Fibroblast of peridontal ligament (primary cell): Measurements from ENCODE around the gene A2ML1.
A peak's percentile ranks its signal among the peaks of the same experiment; 100 is the strongest.
"Not testable (repeated sequence)": the region's sequence is repeated elsewhere in the genome, so short reads cannot be mapped to it uniquely, and the experiment has no call there.

Experiments
- DNase-seq: peaks from one replicate; pipeline ENCODE4 v3.0.0-alpha.2; 2010; ENCODE audit errors: extremely low read depth

The A2ML1 gene

DNA sequence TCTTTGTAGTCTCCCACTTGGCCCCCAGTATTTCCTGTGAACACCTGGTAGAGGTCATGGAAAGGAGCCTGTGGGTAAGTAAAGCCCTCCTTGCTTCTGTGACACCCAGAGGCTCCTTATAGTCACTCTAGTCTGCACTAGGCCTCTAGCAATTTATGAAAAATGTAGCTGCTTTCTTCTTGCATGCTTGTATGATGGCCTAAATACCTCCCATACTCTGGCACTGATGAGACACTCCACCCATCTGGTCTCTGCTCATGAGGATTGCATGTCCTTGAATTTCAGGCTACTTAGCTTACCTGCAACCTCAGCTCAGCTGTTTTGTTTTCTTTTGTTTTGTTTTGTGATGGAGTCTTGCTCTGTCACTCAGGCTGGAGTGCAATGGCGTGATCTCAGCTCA, 4.6 kb upstream of the A2ML1 start:
- no peak for DNase-seq

GRCh38 chr12:8818526-8818925, 3.9 kb upstream of the A2ML1 start:
- no peak for DNase-seq

- DNase-seq: no peak
Measured at GRCh38 chr12:8819666-8819980, 2.8 kb upstream of the A2ML1 start.

DNA sequence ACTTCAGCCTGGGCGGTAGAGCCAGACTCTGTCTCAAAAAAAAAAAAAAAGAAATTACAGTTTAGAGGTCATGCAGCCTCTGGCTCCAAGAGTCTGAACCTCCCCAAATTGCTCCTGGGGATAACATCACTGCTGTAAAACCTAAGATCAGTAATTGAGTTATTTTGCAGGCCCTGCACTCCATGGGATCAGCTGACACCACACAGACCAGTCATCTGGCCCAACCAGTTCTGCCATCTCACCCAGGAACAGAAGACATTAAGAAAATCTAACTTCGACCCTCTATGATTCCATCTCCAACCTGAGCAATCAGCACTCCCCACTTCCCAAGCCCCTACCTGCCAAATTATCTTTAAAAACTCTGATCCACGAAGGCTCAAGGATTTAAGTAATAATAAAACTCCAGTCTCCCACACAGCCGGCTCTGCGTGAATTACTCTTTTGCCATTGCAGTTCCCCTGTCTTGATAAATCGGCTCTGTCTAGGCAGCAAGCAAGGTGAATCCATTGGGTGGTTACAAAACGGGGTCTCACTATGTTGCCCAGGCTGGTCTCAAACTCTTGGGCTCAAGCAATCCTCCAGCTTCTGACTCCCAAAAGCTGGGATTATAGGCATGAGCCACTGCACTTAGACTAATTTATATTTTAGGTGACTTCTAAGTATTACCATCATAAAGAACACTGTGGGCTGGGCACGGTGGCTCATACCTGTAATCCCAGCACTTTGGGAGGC, 1.6 kb upstream of the A2ML1 start:
- not testable (repeated sequence) for DNase-seq

DNA sequence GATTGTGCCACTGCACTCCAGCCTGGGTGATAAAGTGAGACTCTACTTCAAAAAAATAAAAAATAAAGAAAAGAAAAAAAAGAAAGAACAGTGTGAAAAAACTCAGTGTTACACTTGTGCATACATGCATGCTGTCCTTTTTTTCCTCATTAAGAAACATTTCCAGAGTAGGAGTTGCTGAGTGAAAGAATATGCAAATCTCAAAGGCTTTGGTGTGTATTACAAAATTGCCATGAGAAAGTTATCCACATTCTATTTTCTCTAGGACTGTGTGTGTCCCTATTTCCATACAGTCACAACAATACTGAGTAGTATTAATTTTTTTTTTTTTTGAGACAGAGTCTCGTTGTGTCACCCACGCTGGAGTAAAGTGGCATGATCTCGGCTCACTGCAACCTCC, 830 bp upstream of the A2ML1 start:
- DNase-seq: no peak

- DNase-seq: peak; percentile 28
Measured at GRCh38 chr12:8823565-8824300, 1.3 kb downstream of the A2ML1 start.

- DNase-seq: no peak
Measured at GRCh38 chr12:8827551-8828256, 5.3 kb downstream of the A2ML1 start.

DNA sequence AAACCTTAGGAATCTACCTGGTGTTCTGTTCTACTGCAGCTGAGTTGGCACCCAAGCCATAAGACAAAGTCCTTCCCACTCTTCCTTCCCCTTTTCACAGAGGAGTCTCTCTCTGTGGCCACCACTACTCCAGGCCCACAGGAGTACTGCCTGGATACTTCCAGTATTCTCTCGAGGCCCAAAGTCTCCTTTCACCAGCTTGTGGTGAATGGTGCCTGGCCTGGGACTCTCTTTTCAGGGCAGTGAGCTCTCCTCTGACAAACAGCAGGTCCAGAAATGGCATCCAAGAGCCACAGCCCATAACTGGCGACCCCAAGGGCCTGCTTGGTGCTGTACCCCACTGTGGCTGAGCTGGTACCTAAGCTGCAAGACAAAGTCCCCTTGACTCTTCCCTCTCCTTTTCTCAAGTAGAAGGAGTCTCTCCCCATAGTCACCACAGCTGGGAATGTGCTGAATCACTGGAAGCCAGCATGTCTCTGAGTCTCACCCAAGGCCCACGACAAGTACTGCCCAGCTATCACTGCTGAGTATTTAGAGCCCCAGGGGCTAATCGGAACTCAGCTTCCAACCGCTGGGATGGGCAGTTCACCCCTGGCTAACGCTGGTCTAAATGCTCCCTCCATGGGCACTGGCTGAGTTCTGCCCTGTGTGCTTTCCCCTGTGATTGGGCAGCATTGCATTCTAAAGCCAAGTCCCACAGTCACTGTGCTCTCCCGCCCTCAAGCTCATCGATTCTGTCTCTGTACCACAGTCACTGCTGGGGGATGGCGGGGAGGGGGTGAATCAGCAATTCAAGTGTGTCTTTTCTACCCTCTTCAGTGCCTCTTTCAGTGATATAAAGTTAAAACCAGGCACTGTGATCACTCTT, 6.1 kb downstream of the A2ML1 start:
- DNase-seq: no peak

- DNase-seq: no peak
Measured at GRCh38 chr12:8829125-8829518, 6.7 kb downstream of the A2ML1 start.

DNA sequence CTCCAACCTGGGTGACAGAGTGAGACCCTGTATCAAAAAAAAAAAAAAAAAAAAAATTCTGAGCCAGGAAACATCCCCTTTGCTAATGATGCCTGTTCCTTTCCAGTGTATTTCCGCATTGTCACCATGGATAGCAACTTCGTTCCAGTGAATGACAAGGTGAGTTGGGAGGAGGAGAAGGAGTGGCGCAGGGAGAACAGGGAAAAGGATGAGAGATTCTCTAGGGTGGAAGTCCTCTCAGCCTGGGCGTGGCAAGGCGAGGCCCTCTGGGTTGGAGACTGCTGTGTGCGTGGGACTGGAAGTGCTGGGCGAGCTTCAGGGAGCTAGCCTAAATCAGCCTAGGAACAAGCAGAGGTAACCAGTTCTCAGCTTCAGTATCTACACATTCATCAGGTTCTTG, 7.2 kb downstream of the A2ML1 start:
- DNase-seq: no peak

DNA sequence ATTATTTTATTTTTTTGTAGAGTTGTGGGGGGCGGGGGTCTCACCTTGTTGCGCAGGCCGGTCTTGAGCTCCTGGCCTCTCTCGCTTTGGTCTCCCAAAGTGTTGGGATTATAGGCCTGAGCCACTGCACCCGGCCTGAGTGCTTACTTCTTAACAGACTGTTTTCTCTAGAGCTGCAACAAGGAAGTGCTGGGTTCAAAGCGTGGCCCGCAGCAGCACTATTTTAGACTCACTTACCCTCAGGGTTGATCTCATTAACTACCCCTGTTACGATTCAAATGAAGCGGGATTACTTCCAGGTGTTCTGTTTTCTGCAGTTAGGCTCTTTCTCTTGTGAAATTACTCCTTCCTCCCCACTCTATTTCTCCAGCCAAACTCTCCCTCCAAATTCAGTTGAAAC, 8.7 kb downstream of the A2ML1 start:
- no peak for DNase-seq

DNA sequence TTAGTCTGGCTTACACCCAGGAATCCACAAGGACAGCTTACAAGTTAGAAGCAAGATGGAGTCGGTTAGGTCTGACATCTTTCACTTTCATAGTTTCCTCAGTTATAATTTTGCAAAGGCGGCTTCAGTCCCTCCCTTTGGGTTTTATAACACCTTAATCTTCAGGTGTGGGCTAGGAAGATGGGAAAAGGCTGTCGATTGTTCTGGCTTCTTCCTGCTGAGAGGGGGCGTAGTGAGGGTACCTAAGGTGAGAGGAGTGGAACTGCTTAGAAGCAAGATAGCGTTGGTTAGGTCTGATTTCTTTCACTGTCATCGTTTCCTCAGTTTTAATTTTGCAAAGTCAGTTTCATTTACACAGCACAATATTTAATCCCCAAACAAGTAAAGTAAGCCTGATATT, 10.1 kb downstream of the A2ML1 start:
- no peak for DNase-seq

DNA sequence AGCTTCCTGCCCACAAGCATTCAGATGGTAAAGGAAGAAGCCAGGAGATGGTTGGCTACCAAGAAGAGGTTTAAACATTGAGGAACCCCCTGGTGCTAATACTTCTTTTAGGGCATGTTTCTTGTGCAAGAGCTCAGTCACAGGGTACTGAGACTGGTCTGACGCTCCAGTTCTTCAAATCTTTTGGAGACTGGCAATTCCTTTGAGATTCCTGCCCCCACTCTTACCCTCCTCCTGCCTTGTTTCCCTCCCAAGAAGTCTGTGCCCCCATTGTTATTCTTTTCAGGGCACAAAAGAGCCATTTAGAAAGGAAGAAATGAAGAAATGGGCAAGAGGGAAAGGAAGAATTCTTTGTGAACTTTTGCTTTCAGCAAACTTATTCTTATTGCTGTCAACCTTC, 11.8 kb downstream of the A2ML1 start:
- no peak for DNase-seq

- no peak for DNase-seq
Measured at GRCh38 chr12:8837291-8837690, 14.9 kb downstream of the A2ML1 start.

GRCh38 chr12:8840321-8840720, 17.9 kb downstream of the A2ML1 start:
- no peak for DNase-seq

DNA sequence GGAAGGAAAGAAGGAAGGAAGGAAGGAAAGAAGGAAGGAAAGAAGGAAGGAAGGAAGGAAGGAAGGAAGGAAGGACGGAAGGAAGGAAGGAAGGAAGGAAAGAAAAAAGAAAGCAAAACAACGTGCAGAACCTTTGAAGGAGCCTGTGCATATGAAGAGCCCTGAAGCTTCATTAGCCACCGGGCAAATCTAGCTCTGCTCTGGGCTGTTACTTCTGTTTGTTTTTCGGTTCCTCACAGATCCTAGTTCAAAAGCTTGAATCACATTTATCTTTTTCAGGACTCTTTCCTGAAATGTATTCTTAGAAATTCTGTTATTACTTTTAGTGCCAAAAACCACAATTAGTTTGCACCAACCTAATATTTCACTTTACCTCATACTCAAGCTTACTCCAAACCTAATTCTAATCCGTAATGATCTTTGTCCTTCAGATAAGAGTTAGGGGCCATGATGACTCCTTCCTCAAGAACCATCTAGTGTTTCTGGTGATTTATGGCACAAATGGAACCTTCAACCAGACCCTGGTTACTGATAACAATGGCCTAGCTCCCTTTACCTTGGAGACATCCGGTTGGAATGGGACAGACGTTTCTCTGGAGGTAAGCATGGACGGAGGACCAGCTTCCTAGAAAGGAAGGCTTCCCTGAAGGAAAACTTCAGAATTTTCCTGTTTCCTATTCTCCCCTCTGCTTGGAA, 18.7 kb downstream of the A2ML1 start:
- DNase-seq: no peak

GRCh38 chr12:8841778-8842177, 19.4 kb downstream of the A2ML1 start:
- no peak for DNase-seq

GRCh38 chr12:8844665-8845064, 22.2 kb downstream of the A2ML1 start:
- DNase-seq: no peak

GRCh38 chr12:8846305-8846704, 23.9 kb downstream of the A2ML1 start:
- no peak for DNase-seq

DNA sequence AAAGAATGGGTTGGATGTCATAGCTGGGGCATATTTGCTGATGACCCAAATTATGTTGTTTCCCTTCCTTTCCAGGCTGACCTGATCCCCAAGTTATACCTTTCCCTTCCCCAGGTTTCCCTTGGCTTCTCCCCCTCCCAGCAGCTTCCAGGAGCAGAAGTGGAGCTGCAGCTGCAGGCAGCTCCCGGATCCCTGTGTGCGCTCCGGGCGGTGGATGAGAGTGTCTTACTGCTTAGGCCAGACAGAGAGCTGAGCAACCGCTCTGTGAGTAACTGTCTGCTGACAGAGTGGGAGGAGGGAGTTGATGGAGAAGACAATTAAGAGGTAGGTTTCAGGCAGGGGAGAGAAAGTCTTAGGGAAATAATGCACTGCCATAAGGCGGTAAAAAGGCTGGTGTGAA, 25.0 kb downstream of the A2ML1 start:
- DNase-seq: no peak

GRCh38 chr12:8849876-8850275, 27.5 kb downstream of the A2ML1 start:
- no peak for DNase-seq

GRCh38 chr12:8852119-8852518, 29.7 kb downstream of the A2ML1 start:
- no peak for DNase-seq
